Stimulated activated memory B cell treated with anti-CD40 and anti-IgM and Interleukin-4, amounts not matched to agents 10 μg/mL and 1 μg/mL and 100 μg/mL, for 72 hours (primary cell): Measurements from ENCODE around the gene ARCN1.

Experiments used
- ATAC-seq: fragments of 150-1000 bp; cut with Tn5 transposase; 2 replicates; pipeline ENCODE4 v1.10.0; 2021
- H3K27ac Mint-ChIP-seq: one replicate; pipeline ENCODE4 v1.8.0; 2022; ENCODE audit warnings: mild to moderate bottlenecking, mixed read lengths
- H3K27me3 Mint-ChIP-seq: one replicate; pipeline ENCODE4 v1.8.0; 2022; ENCODE audit warnings: mixed read lengths
- H3K36me3 Mint-ChIP-seq: one replicate; pipeline ENCODE4 v1.8.0; 2022; ENCODE audit warnings: mixed read lengths
- H3K4me1 Mint-ChIP-seq: one replicate; pipeline ENCODE4 v1.8.0; 2022; ENCODE audit warnings: mixed read lengths
- H3K4me3 Mint-ChIP-seq: one replicate; pipeline ENCODE4 v1.8.0; 2022; ENCODE audit warnings: mild to moderate bottlenecking, moderate library complexity, mixed read lengths
- H3K9me3 Mint-ChIP-seq: one replicate; pipeline ENCODE4 v1.8.0; 2022; ENCODE audit warnings: mixed read lengths

The ARCN1 gene

DNA sequence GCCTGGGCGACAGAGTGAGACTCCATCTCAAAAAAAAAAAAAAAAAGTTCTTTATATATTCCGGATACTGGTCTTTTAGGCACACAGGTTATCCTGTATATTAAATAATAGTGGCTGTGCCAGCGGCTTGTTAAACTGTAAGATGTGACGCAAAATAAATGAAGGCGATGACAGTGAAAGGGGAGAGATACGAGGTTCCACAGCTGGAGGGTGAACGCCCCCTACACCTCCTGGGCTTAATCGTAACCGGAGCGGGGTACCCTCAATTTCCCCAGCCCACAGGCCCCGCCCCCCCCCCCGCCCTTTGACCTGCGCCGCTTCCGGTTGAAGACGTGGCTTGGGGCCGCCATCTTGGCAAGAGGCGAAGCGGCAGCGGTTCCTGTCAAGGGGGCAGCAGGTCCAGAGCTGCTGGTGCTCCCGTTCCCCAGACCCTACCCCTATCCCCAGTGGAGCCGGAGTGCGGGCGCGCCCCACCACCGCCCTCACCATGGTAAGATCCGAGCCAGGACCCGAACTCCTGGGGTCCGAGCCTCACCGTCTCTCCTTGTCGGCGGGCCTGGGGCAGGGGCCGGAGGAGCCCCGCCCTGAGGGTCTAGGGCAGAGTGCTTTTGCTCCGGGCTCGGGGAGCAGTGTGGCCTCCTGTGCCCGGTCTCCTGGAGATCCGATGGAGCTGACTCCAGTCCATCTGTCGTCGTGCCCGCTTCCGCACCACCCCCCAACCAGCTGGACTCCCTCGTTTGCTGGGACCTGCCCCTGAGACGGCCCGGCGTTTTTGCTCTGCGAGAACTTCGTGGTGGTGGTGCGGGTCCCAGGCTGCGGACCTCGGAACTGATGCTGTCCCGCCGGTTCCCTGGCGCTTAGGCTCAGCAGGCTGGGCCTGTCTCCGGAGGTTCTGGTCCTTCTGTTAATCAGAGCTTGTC, at the start of gene ARCN1:
Gene ARCN1 (plus strand): TSS at position 349 of the 920 bp plus-strand sequence. CDS start 139 bp downstream, at position 488.
- H3K4me1 Mint-ChIP-seq: peaks cover 52% of the 10 kb centered on the region

DNA sequence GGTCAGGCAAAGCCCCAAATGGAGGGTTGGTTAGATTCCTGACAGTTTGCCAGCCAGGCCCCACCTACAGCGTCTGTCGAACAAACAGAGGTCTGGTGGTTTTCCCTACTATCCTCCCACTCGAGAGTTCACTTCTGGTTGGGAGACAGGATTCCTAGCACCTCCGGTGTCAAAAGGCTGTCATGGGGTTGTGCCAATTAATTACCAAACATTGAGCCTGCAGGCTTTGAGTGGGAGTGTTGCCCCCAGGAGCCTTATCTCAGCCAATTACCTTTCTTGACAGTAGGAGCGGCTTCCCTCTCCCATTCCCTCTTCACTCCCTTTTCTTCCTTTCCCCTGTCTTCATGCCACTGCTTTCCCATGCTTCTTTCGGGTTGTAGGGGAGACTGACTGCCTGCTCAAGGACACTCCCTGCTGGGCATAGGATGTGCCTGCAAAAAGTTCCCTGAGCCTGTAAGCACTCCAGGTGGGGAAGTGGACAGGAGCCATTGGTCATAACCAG, 49.6 kb upstream of the ARCN1 start:
- Mint-ChIP-seq H3K4me3 (no peak overlapping the region), H3K9me3 (no peaks in the 10 kb centered on the region), H3K4me1 (peaks cover 8% of the 10 kb centered on the region), H3K27ac (peak overlapping the region; percentile 40), H3K27me3 (no peaks in the 10 kb centered on the region), H3K36me3 (peaks cover 42% of the 10 kb centered on the region)
- no peak for ATAC-seq

More for the DNA sequence above, at the start of gene ARCN1:
- Mint-ChIP-seq H3K27me3 (no peaks in the 10 kb centered on the region), H3K36me3 (peaks cover 12% of the 10 kb centered on the region), H3K9me3 (no peaks in the 10 kb centered on the region), H3K4me3 (peak within 1 kb of the TSS; percentile 95), H3K27ac (peak within 1 kb of the TSS; percentile 84)
- peak; percentile 92 for ATAC-seq

DNA sequence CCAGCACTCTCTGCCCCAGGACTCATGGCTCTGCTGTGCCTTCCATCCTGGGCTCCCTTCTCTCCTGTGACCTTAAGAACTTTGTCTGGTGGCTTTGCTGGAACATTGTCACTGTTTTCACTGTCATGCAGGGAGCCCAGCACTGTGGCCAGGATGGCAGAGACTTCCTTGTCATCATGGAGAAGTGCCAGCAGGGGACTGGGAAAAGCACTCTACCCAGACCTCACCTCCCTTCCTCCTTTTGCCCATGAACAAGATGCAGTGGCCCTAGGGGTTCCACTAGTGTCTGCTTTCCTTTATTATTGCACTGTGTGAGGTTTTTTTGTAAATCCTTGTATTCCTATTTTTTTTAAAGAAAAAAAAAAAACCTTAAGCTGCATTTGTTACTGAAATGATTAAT, 47.9 kb upstream of the ARCN1 start:
- Mint-ChIP-seq H3K27me3 (no peaks in the 10 kb centered on the region), H3K9me3 (no peaks in the 10 kb centered on the region), H3K4me1 (peaks cover 21% of the 10 kb centered on the region), H3K27ac (no peak overlapping the region), H3K4me3 (no peak overlapping the region), H3K36me3 (peaks cover 42% of the 10 kb centered on the region)
- ATAC-seq: no peak

DNA sequence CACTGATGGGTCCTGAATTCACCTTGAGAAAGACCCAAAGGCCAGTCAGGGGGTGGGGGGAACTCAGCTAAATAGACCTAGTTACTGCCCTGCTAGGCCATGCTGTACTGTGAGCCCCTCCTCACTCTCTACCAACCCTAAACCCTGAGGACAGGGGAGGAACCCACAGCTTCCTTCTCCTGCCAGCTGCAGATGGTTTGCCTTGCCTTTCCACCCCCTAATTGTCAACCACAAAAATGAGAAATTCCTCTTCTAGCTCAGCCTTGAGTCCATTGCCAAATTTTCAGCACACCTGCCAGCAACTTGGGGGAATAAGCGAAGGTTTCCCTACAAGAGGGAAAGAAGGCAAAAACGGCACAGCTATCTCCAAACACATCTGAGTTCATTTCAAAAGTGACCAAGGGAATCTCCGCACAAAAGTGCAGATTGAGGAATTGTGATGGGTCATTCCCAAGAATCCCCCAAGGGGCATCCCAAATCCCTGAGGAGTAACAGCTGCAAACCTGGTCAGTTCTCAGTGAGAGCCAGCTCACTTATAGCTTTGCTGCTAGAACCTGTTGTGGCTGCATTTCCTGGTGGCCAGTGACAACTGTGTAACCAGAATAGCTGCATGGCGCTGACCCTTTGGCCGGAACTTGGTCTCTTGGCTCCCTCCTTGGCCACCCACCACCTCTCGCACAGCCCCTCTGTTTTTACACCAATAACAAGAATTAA, 47.3 kb upstream of the ARCN1 start:
- Mint-ChIP-seq H3K36me3 (peaks cover 36% of the 10 kb centered on the region), H3K27me3 (no peaks in the 10 kb centered on the region), H3K27ac (no peak overlapping the region), H3K4me1 (peaks cover 26% of the 10 kb centered on the region), H3K9me3 (no peaks in the 10 kb centered on the region), H3K4me3 (no peak overlapping the region)
- no peak for ATAC-seq

DNA sequence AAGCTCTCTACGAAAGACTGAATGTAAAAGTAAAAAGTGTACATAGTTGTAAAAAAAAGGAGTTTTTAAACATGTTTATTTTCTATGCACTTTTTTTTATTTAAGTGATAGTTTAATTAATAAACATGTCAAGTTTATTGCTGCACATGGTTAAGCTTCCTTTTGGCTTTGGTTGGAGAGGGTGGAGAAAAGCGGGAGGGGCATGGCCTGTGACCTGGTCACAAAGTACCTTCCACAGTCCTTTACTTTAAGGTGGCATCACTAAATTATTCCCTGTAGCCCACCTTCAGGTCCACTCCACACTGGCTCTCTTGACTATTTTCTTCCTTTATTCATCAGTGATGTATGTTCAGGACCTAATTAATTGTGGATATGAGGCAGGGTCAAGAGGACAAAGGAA, 45.5 kb upstream of the ARCN1 start:
- Mint-ChIP-seq H3K27me3 (no peaks in the 10 kb centered on the region), H3K4me1 (peaks cover 37% of the 10 kb centered on the region), H3K4me3 (no peak overlapping the region), H3K9me3 (no peaks in the 10 kb centered on the region), H3K27ac (no peak overlapping the region), H3K36me3 (peaks cover 27% of the 10 kb centered on the region)
- no peak for ATAC-seq

DNA sequence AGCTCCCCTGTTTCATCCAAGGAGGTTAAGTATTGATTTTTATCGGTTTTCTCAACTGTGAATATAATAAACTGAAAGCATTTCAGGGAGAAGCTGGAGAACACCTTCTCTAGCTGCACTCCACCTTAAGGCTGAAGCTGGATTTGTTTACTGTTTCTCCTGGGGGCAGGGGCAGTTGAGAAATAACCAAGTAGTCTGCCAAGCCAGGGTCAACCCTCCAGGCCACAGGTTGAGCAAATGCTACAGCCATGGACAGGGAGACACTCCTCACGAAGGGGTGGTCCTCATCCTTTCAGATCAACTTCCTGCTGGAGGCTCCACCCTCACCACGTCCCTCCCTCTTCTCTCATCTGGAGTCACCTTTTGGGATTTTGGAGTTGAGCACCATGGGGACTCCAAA, 45.1 kb upstream of the ARCN1 start, which contains the start of gene TTC36:
Gene TTC36 (plus strand): TSS at position 366 of the 400 bp plus-strand sequence. CDS start 21 bp downstream, at position 387.
- Mint-ChIP-seq H3K27ac (no peak within 1 kb of the TSS), H3K27me3 (no peaks in the 10 kb centered on the region), H3K9me3 (no peaks in the 10 kb centered on the region), H3K4me3 (no peak within 1 kb of the TSS), H3K36me3 (peaks cover 27% of the 10 kb centered on the region), H3K4me1 (peaks cover 41% of the 10 kb centered on the region)
- no peak for ATAC-seq

DNA sequence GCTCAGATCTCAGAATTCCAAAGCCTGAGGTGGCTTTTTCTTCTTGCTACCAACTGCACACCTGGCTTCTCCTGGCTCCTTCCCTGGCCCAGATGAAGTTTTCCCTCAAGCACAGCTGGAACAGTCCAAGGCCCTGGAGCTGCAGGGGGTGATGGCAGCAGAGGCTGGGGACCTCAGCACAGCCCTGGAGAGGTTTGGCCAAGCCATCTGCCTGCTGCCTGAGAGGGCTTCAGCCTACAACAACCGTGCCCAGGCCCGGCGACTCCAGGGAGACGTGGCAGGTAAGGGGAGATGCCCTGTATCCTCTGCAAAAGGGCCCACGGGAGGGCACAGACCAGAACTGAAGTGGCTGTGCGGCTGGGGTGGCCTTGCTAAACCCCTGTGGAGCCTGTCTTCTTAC, 43.7 kb upstream of the ARCN1 start:
- no peak overlapping the region for H3K27ac Mint-ChIP-seq
- H3K9me3 Mint-ChIP-seq: no peaks in the 10 kb centered on the region
- no peak overlapping the region for H3K4me3 Mint-ChIP-seq
- H3K4me1 Mint-ChIP-seq: peaks cover 42% of the 10 kb centered on the region
- ATAC-seq: no peak
- peaks cover 21% of the 10 kb centered on the region for H3K36me3 Mint-ChIP-seq
- no peaks in the 10 kb centered on the region for H3K27me3 Mint-ChIP-seq

DNA sequence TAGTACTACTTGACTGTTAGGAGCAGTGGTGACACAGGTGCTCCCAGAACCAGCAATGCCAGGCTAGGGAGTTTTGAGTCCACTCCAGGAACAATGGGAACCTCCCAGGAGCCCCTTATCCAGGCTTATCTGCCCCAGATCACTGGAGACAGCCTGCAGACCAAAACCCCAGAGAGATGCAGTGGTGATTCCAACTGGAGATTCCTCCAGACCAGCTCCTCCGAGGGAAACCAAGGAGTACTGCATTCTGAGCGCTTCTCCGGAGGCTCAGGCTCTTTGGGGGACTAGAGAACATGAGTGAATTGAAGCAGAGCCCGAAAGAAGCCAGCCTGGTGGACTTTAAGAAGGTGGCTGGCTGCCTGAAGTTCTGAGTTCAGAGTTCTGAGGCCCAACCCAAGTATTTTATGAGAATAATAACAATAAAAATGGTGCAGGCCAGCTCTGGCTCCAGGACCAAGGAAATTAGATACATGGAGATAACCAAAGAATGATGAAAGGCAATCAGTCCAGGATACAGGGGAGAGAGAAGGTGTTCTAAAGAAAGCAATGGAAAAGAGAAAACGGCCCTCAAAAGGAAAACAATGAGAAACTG, 42.5 kb upstream of the ARCN1 start:
- Mint-ChIP-seq H3K27me3 (no peaks in the 10 kb centered on the region), H3K4me3 (peak overlapping the region; percentile 84), H3K9me3 (no peaks in the 10 kb centered on the region), H3K27ac (peak overlapping the region; percentile 83), H3K4me1 (peaks cover 42% of the 10 kb centered on the region), H3K36me3 (peaks cover 15% of the 10 kb centered on the region)
- no peak for ATAC-seq

DNA sequence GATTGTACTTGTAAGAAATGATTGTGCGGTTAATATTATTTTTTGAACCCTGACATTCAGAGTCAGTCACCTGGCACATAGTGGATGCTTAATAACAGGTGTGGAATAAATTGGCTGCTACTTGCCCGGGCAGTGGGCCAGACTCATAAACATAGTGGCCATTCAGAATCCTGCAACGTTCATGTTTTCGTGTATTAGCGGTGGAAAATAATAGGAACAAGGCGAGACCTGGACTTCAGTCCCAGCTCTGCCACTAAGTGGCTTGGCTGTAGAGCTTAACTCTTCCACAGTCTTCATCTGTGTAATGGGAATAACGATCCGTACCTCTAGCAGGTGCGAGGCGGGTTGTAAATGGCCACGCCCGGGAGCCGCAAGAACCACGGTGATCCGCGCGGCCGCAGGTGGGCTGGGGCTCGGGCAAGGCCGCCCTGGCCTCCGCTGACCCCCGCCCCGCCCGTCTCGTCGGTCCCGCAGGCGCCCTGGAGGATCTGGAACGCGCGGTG, 42.0 kb upstream of the ARCN1 start:
- H3K4me1 Mint-ChIP-seq: peaks cover 42% of the 10 kb centered on the region
- no peaks in the 10 kb centered on the region for H3K9me3 Mint-ChIP-seq
- no peak for ATAC-seq
- H3K27ac Mint-ChIP-seq: peak overlapping the region; percentile 83
- H3K27me3 Mint-ChIP-seq: no peaks in the 10 kb centered on the region
- peaks cover 16% of the 10 kb centered on the region for H3K36me3 Mint-ChIP-seq
- peak overlapping the region; percentile 84 for H3K4me3 Mint-ChIP-seq

DNA sequence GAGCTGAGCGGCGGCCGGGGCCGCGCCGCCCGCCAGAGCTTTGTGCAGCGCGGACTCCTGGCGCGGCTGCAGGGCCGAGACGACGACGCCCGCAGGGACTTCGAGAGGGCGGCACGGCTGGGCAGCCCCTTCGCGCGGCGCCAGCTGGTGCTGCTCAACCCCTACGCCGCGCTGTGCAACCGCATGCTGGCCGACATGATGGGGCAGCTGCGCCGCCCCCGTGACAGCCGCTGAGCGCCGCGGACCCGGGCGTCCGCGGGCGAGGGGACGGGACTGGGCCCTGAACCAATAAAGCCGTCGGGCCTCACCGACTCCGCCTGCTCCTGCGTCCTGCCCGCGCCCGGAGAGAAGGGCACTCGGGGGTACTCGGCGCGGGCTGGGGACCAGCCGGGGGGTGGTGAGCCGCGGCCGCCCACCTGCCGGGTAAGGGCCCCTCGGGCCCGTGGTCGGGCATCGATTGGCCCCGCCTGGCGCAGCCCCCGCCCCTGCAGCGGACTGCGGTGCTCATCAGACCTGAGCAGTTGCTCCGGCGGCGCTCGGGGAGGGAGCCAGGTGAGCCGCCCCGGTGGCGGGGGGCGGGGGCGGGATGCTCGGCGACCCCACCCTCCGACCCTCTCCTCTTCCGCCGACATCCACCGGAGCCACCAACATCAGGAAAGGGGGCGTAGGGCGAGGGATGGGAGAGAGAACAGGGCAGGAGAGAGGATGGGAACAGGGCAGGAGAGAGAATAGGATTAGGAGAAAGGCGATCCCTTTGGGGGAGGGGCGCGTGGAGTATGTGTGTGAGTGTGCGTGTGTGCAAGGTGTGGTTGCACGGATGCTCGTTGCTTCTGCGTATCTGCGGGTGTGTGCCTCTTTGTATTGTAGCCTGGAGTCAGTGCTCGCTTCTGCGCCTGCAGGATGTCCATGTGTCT, 41.3 kb upstream of the ARCN1 start, which contains the start of gene TMEM25:
Gene TMEM25 (plus strand): TSS at position 510 of the 914 bp plus-strand sequence. CDS start 610 bp downstream, outside the sequence.
- peak within 1 kb of the TSS; percentile 83 for H3K27ac Mint-ChIP-seq
- peaks cover 42% of the 10 kb centered on the region for H3K4me1 Mint-ChIP-seq
- peak; percentile 89 for ATAC-seq
- peaks cover 19% of the 10 kb centered on the region for H3K36me3 Mint-ChIP-seq
- H3K27me3 Mint-ChIP-seq: no peaks in the 10 kb centered on the region
- no peaks in the 10 kb centered on the region for H3K9me3 Mint-ChIP-seq
- peak within 1 kb of the TSS; percentile 84 for H3K4me3 Mint-ChIP-seq

DNA sequence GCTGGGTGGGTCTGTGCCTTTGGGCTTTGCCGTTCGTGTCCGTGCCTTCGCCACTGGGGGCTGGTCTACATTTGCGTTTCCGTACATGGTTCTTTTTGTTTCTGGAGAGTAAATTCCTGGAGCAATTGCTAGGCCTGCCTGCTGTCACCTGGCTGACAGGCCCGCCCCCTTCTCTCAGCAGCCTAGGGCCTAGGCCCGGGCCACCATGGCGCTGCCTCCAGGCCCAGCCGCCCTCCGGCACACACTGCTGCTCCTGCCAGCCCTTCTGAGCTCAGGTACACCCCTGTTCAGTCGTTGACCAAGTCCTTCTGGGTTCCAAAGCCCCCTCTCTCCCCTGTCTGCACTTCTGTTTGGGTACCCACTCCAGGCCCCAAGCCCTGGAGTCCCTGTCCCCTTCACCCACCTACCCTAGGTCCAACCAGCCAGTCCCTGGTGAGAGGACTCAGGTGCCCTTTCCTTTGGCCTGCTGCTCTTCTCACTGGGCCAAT, 40.6 kb upstream of the ARCN1 start:
- H3K4me1 Mint-ChIP-seq: peaks cover 42% of the 10 kb centered on the region
- H3K36me3 Mint-ChIP-seq: peaks cover 19% of the 10 kb centered on the region
- ATAC-seq: no peak
- peak overlapping the region; percentile 83 for H3K27ac Mint-ChIP-seq
- no peaks in the 10 kb centered on the region for H3K9me3 Mint-ChIP-seq
- no peaks in the 10 kb centered on the region for H3K27me3 Mint-ChIP-seq
- peak overlapping the region; percentile 84 for H3K4me3 Mint-ChIP-seq

DNA sequence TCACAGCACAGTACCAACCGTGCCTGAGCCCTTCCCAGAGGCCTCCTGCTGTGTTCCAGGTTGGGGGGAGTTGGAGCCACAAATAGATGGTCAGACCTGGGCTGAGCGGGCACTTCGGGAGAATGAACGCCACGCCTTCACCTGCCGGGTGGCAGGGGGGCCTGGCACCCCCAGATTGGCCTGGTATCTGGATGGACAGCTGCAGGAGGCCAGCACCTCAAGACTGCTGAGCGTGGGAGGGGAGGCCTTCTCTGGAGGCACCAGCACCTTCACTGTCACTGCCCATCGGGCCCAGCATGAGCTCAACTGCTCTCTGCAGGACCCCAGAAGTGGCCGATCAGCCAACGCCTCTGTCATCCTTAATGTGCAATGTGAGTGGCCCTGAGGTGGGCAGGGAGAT, 40.1 kb upstream of the ARCN1 start:
- peak overlapping the region; percentile 83 for H3K27ac Mint-ChIP-seq
- H3K9me3 Mint-ChIP-seq: no peaks in the 10 kb centered on the region
- H3K4me3 Mint-ChIP-seq: peak overlapping the region; percentile 84
- H3K27me3 Mint-ChIP-seq: no peaks in the 10 kb centered on the region
- ATAC-seq: no peak
- H3K36me3 Mint-ChIP-seq: peaks cover 18% of the 10 kb centered on the region
- peaks cover 39% of the 10 kb centered on the region for H3K4me1 Mint-ChIP-seq

DNA sequence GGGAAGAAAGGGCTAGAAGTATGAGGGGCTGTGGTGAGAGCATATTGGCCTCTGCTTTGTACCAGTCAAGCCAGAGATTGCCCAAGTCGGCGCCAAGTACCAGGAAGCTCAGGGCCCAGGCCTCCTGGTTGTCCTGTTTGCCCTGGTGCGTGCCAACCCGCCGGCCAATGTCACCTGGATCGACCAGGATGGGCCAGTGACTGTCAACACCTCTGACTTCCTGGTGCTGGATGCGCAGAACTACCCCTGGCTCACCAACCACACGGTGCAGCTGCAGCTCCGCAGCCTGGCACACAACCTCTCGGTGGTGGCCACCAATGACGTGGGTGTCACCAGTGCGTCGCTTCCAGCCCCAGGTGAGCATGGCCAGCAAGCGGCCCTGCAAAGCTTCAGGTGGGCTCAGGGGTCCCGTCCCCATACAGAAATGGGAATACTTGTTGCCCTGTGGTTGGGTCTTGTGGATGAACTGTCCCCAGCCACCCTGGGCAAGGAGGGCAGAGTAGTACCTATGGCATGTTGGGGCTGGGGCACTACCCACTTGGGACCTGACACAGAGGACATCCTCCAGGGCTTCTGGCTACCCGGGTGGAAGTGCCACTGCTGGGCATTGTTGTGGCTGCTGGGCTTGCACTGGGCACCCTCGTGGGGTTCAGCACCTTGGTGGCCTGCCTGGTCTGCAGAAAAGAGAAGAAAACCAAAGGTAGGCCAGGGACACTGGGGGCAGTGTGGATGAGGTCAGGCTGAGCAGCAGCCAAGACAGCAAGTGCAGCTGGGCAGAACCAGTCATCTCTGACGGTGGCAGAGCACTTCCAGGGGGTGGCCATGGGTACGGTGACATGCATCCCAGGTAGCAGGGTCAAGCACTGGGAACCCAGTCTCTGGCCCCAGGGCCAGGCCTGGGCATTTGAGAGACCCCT, 39.1 kb upstream of the ARCN1 start:
- Mint-ChIP-seq H3K36me3 (peaks cover 12% of the 10 kb centered on the region), H3K27me3 (no peaks in the 10 kb centered on the region), H3K9me3 (no peaks in the 10 kb centered on the region), H3K4me1 (peaks cover 32% of the 10 kb centered on the region), H3K27ac (no peak overlapping the region), H3K4me3 (no peak overlapping the region)
- no peak for ATAC-seq
